K562 (cell line): ENCODE data around the gene HGS. TPM values are rescaled to one million over a fixed set of nuclear protein-coding genes. Genes with fewer than 3 reads are reported as not detected.
A peak's percentile ranks its signal among the peaks of the same experiment; 100 is the strongest.

ENCODE experiments used
- CHAMP1 ChIP-seq: fragments of 450-650 bp; IDR thresholded peaks from 2 replicates; pipeline ENCODE4 v1.6.1; 2016; ENCODE audit warnings: mild to moderate bottlenecking
- CHD4 ChIP-seq: fragments of 200-600 bp; sonication (generic); IDR thresholded peaks from 3 replicates; pipeline ENCODE4 v1.6.1; 2012; ENCODE audit warnings: low read depth, mild to moderate bottlenecking, mixed read lengths, low read length, inconsistent platforms; ENCODE audit not compliant: insufficient read depth, insufficient replicate concordance, poor library complexity, severe bottlenecking
- ETV6 ChIP-seq, 3 experiments: fragments of 150-350 bp in 1 of 3; sonication (generic) in 1 of 3; formaldehyde crosslinking in 1 of 3; IDR thresholded peaks; 2 replicates each; pipeline versions ENCODE4 v1.6.1 to v1.8.0; 2014 to 2022; ENCODE audit warnings: borderline replicate concordance in 2 of 3, low read depth in 2 of 3, antibody characterized with exemption in 1 of 3, low read length in 1 of 3, mild to moderate bottlenecking in 1 of 3, missing genetic modification reagents in 1 of 3
- KDM5B ChIP-seq: fragments of 200-600 bp; sonication (generic); IDR thresholded peaks from 2 replicates; pipeline ENCODE4 v1.6.1; 2012; ENCODE audit warnings: low read depth, mild to moderate bottlenecking, moderate library complexity, low read length, control low read depth, inconsistent platforms; ENCODE audit not compliant: insufficient replicate concordance
- TBP ChIP-seq: optimal IDR thresholded peaks from 2 replicates; pipeline ENCODE3; 2011; ENCODE audit warnings: low read depth, low read length, improper control_type of control experiment
- TCF7 ChIP-seq: sonication (generic); IDR thresholded peaks from 2 replicates; pipeline ENCODE4 v1.6.1; 2016; ENCODE audit warnings: antibody characterized with exemption, borderline replicate concordance
- ZBTB40 ChIP-seq, 2 experiments: fragments of 450-650 bp in 1 of 2; sonication (generic) in 1 of 2; formaldehyde crosslinking in 1 of 2; IDR thresholded peaks; 2 replicates each; pipeline versions ENCODE4 v1.7.1 to v1.9.0; 2016 to 2022; ENCODE audit warnings: inconsistent platforms in 1 of 2, mild to moderate bottlenecking in 1 of 2, missing genetic modification reagents in 1 of 2
- ZNF175 ChIP-seq: fragments of 200-800 bp; sonication (Bioruptor generic); IDR thresholded peaks from 2 replicates; pipeline ENCODE4 v1.6.1; 2016; ENCODE audit warnings: low read depth, mild to moderate bottlenecking, missing genetic modification characterization, missing compliant biosample characterization
- ZNF232 ChIP-seq: sonication (generic); formaldehyde crosslinking; IDR thresholded peaks from 2 replicates; pipeline ENCODE4 v1.8.0; 2022; ENCODE audit warnings: mild to moderate bottlenecking, missing genetic modification reagents
- ZNF518B ChIP-seq: fragments of 250-450 bp; sonication (Bioruptor Pico); IDR thresholded peaks from 2 replicates; pipeline ENCODE4 v1.5.0; 2021; ENCODE audit warnings: mild to moderate bottlenecking, moderate library complexity
- polyA plus RNA-seq, 8 experiments: library from polyadenylated mRNA; depleted of rRNA in 4 of 8; stranded (reverse) in 5 of 8; unstranded in 3 of 8; fragments of >200 nt; fragmentation: Nextera tagmentation in 2 of 8; fragmentation: Illumina TruSeq in 1 of 8; extraction: Ambion mirVana in 2 of 8; extraction: Trizol in 1 of 8; gene quantifications; 2 replicates each; pipeline versions ENCODE4 v1.2.1 to v1.2.3, GENCODE V29; 2011 to 2014; ENCODE audit warnings: inconsistent platforms in 1 of 8, missing spikeins in 1 of 8
- total RNA-seq, 7 experiments: library from RNA; depleted of rRNA in 6 of 7; stranded (reverse); fragments of >200 nt in 6 of 7; fragmentation: Illumina TruSeq in 2 of 7; extraction: Trizol in 2 of 7; gene quantifications; 2 replicates each; pipeline versions ENCODE4 v1.2.1 to v1.2.3, GENCODE V29; 2011 to 2021; ENCODE audit warnings: low replicate concordance in 1 of 7

Gene HGS
- total and polyA plus RNA-seq, 9 of the 15 experiments (the other 6 are each of a cell fraction or from before 2014, with no cell fraction given): 3.9 to 176 (median 77.1) TPM

GRCh38 chr17:81684442-81684911, 666 bp downstream of the HGS start (continued):
- no peak for TF ChIP-seq CHAMP1
- no peak for TF ChIP-seq TCF7
- TF ChIP-seq ZBTB40 (IDR thresholded peaks at IDR 0.05): peak; percentile 10; the same call in 1 of the 2 replicates
- no peak for TF ChIP-seq ZBTB40 (CRISPR knock-in tag; IDR thresholded peaks at IDR 0.05)
- peak; percentile 63; the same call in 1 of the 2 replicates for TF ChIP-seq ZNF232 (CRISPR knock-in tag)
- peak; percentile 9 for TF ChIP-seq TBP
- TF ChIP-seq ZNF175: no peak
- TF ChIP-seq ZNF518B (CRISPR knock-in tag): no peak
- TF ChIP-seq CHD4: no peak
- TF ChIP-seq KDM5B: no peak
- no peak for TF ChIP-seq ETV6 (IDR thresholded peaks at IDR 0.05; ENCODE audit: borderline replicate concordance in 1 of 2, low read depth in 2 of 2, low read length in 1 of 2)
- TF ChIP-seq ETV6 (CRISPR knock-in tag; IDR thresholded peaks at IDR 0.05; ENCODE audit: borderline replicate concordance): peak; percentile 56; the same call in 1 of the 2 replicates
